ENCODE measurements around the gene NUDCD3.
A peak's percentile ranks its signal among the peaks of the same experiment; 100 is the strongest.

The NUDCD3 gene

DNA sequence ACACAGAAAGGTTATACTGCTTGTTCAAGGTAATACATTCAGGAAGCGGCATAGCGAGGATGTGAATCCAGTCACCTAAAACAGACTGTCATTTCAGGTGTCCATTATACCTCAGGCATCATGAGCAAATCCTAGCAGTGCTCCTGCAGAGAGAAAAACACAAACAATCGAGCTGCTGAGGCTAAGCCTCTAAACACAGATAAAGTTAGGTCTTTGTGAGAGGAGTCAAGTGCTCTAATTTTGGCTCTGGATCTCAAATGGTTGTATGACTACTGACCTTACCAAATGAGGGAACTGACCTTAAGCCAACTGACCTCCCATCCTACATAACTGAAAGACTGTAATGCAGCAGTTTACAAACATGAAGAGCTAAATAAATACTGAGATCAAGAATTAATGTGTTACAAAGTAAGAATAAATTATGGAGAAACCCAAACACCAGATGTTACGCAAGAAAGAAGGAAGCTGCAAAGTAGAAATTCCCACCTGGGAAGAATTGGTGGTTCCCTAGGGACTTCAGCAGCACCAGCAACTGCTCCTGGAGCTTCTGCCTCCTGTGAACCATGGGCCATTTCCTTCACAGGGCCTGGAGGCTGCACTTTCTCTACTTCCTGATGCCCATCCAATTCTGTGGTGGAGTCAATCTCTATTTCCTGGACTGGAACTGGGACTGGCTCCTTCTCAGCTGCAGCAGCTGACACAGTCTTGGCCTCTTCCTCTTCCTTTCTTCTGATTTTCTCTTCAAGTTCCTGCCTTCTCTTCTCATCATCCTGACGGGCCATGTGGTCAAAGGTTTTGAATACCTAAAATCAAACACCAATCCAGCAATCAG is 5.8 kb downstream of the NUDCD3 start:
- peaks cover 7 to 45% (median 37%) of the 10 kb centered on the region in 5 donors for H3K4me1 ChIP-seq (ENCODE audit: control insufficient read depth in 5 of 5, insufficient read depth in 5 of 5, low read length in 5 of 5)
- peaks cover 33 to 51% (median 46%) of the 10 kb centered on the region in 5 donors for H3K36me3 ChIP-seq (ENCODE audit: control insufficient read depth in 5 of 5, insufficient read depth in 5 of 5, low read length in 5 of 5)
- H3K9ac ChIP-seq (ENCODE audit: low read length in 5 of 5): peak overlapping the region in 1 of 5 donors; percentile 27
- peaks cover 0 to 4% (median 0%) of the 10 kb centered on the region in 5 donors for H3K9me3 ChIP-seq (ENCODE audit: control insufficient read depth in 5 of 5, low read length in 5 of 5)
- peak overlapping the region; percentile 32 for H3K27ac ChIP-seq (ENCODE audit: low read depth, low read length)
- H3K4me3 ChIP-seq (ENCODE audit: low read depth in 1 of 5, low read length in 5 of 5): no peak overlapping the region
- H3K27me3 ChIP-seq (ENCODE audit: control insufficient read depth in 5 of 5, insufficient read depth in 4 of 5, low read length in 5 of 5): no peaks in the 10 kb centered on the region

- Histone ChIP-seq H3K36me3 (ENCODE audit: control insufficient read depth in 5 of 5, insufficient read depth in 5 of 5, low read length in 5 of 5) (peaks cover 39 to 65% (median 61%) of the 10 kb centered on the region in 5 donors), H3K27ac (ENCODE audit: low read depth, low read length) (no peak overlapping the region), H3K9ac (ENCODE audit: low read length in 5 of 5) (no peak overlapping the region), H3K27me3 (ENCODE audit: control insufficient read depth in 5 of 5, insufficient read depth in 4 of 5, low read length in 5 of 5) (no peaks in the 10 kb centered on the region), H3K4me1 (ENCODE audit: control insufficient read depth in 5 of 5, insufficient read depth in 5 of 5, low read length in 5 of 5) (peaks cover 3 to 29% (median 23%) of the 10 kb centered on the region in 5 donors), H3K4me3 (ENCODE audit: low read depth in 1 of 5, low read length in 5 of 5) (no peak overlapping the region), H3K9me3 (ENCODE audit: control insufficient read depth in 5 of 5, low read length in 5 of 5) (peaks cover 0 to 4% (median 0%) of the 10 kb centered on the region in 5 donors)
These were observed 7.7 kb downstream of the NUDCD3 start for GRCh38 chr7:44482502-44483485.

GRCh38 chr7:44477938-44478337 is 12.5 kb downstream of the NUDCD3 start:
- peaks cover 25 to 62% (median 48%) of the 10 kb centered on the region in 5 donors for H3K36me3 ChIP-seq (ENCODE audit: control insufficient read depth in 5 of 5, insufficient read depth in 5 of 5, low read length in 5 of 5)
- no peak overlapping the region for H3K9ac ChIP-seq (ENCODE audit: low read length in 5 of 5)
- peaks cover 2 to 12% (median 9%) of the 10 kb centered on the region in 5 donors for H3K4me1 ChIP-seq (ENCODE audit: control insufficient read depth in 5 of 5, insufficient read depth in 5 of 5, low read length in 5 of 5)
- H3K27ac ChIP-seq (ENCODE audit: low read depth, low read length): no peak overlapping the region
- no peaks in the 10 kb centered on the region for H3K27me3 ChIP-seq (ENCODE audit: control insufficient read depth in 5 of 5, insufficient read depth in 4 of 5, low read length in 5 of 5)
- H3K9me3 ChIP-seq (ENCODE audit: control insufficient read depth in 5 of 5, low read length in 5 of 5): no peaks in the 10 kb centered on the region
- no peak overlapping the region for H3K4me3 ChIP-seq (ENCODE audit: low read depth in 1 of 5, low read length in 5 of 5)

GRCh38 chr7:44477063-44477830 is 13.2 kb downstream of the NUDCD3 start:
- H3K4me3 ChIP-seq (ENCODE audit: low read depth in 1 of 5, low read length in 5 of 5): no peak overlapping the region
- peaks cover 18 to 55% (median 41%) of the 10 kb centered on the region in 5 donors for H3K36me3 ChIP-seq (ENCODE audit: control insufficient read depth in 5 of 5, insufficient read depth in 5 of 5, low read length in 5 of 5)
- no peak overlapping the region for H3K9ac ChIP-seq (ENCODE audit: low read length in 5 of 5)
- H3K27ac ChIP-seq (ENCODE audit: low read depth, low read length): no peak overlapping the region
- H3K9me3 ChIP-seq (ENCODE audit: control insufficient read depth in 5 of 5, low read length in 5 of 5): no peaks in the 10 kb centered on the region
- peaks cover 2 to 17% (median 16%) of the 10 kb centered on the region in 5 donors for H3K4me1 ChIP-seq (ENCODE audit: control insufficient read depth in 5 of 5, insufficient read depth in 5 of 5, low read length in 5 of 5)
- H3K27me3 ChIP-seq (ENCODE audit: control insufficient read depth in 5 of 5, insufficient read depth in 4 of 5, low read length in 5 of 5): no peaks in the 10 kb centered on the region

DNA sequence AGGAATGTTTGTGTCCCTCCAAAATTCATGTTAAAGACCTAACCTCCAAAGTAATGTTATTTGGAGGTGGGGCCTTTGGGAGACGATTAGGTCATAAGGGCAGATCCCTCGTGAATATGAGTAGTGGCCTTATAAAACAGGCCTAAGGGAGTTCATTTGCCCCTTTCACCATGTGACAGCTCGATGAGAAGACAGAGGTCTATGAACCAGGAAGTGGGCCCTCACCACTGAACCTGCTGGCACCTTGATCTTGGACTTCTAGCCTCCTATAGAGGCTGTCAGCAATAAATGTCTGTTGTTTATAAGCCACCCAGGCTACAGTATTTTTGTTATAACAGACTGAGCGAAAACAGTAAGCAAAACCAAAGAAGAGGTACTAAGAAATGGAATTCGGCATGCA is 14.1 kb downstream of the NUDCD3 start:
- Histone ChIP-seq H3K4me1 (ENCODE audit: control insufficient read depth in 5 of 5, insufficient read depth in 5 of 5, low read length in 5 of 5) (peaks cover 2 to 17% (median 17%) of the 10 kb centered on the region in 5 donors), H3K4me3 (ENCODE audit: low read depth in 1 of 5, low read length in 5 of 5) (no peak overlapping the region), H3K36me3 (ENCODE audit: control insufficient read depth in 5 of 5, insufficient read depth in 5 of 5, low read length in 5 of 5) (peaks cover 13 to 52% (median 39%) of the 10 kb centered on the region in 5 donors), H3K27ac (ENCODE audit: low read depth, low read length) (no peak overlapping the region), H3K27me3 (ENCODE audit: control insufficient read depth in 5 of 5, insufficient read depth in 4 of 5, low read length in 5 of 5) (no peaks in the 10 kb centered on the region), H3K9ac (ENCODE audit: low read length in 5 of 5) (no peak overlapping the region), H3K9me3 (ENCODE audit: control insufficient read depth in 5 of 5, low read length in 5 of 5) (no peaks in the 10 kb centered on the region)

GRCh38 chr7:44473295-44473694 is 17.2 kb downstream of the NUDCD3 start:
- H3K27ac ChIP-seq (ENCODE audit: low read depth, low read length): no peak overlapping the region
- H3K9ac ChIP-seq (ENCODE audit: low read length in 5 of 5): peak overlapping the region in 2 of 5 donors; percentile 43 to 46
- no peaks in the 10 kb centered on the region for H3K27me3 ChIP-seq (ENCODE audit: control insufficient read depth in 5 of 5, insufficient read depth in 4 of 5, low read length in 5 of 5)
- H3K9me3 ChIP-seq (ENCODE audit: control insufficient read depth in 5 of 5, low read length in 5 of 5): no peaks in the 10 kb centered on the region
- peaks cover 4 to 34% (median 31%) of the 10 kb centered on the region in 5 donors for H3K36me3 ChIP-seq (ENCODE audit: control insufficient read depth in 5 of 5, insufficient read depth in 5 of 5, low read length in 5 of 5)
- no peak overlapping the region for H3K4me3 ChIP-seq (ENCODE audit: low read depth in 1 of 5, low read length in 5 of 5)
- H3K4me1 ChIP-seq (ENCODE audit: control insufficient read depth in 5 of 5, insufficient read depth in 5 of 5, low read length in 5 of 5): peaks cover 2 to 23% (median 17%) of the 10 kb centered on the region in 5 donors

GRCh38 chr7:44472843-44473242 is 17.6 kb downstream of the NUDCD3 start:
- H3K27ac ChIP-seq (ENCODE audit: low read depth, low read length): no peak overlapping the region
- H3K4me3 ChIP-seq (ENCODE audit: low read depth in 1 of 5, low read length in 5 of 5): no peak overlapping the region
- H3K36me3 ChIP-seq (ENCODE audit: control insufficient read depth in 5 of 5, insufficient read depth in 5 of 5, low read length in 5 of 5): peaks cover 4 to 38% (median 27%) of the 10 kb centered on the region in 5 donors
- no peaks in the 10 kb centered on the region for H3K27me3 ChIP-seq (ENCODE audit: control insufficient read depth in 5 of 5, insufficient read depth in 4 of 5, low read length in 5 of 5)
- H3K4me1 ChIP-seq (ENCODE audit: control insufficient read depth in 5 of 5, insufficient read depth in 5 of 5, low read length in 5 of 5): peaks cover 2 to 23% (median 17%) of the 10 kb centered on the region in 5 donors
- H3K9me3 ChIP-seq (ENCODE audit: control insufficient read depth in 5 of 5, low read length in 5 of 5): no peaks in the 10 kb centered on the region
- H3K9ac ChIP-seq (ENCODE audit: low read length in 5 of 5): peak overlapping the region in 3 of 5 donors; percentile 29 to 46 (median 43)

- H3K9ac ChIP-seq (ENCODE audit: low read length in 5 of 5): no peak overlapping the region
- H3K27ac ChIP-seq (ENCODE audit: low read depth, low read length): no peak overlapping the region
- no peaks in the 10 kb centered on the region for H3K27me3 ChIP-seq (ENCODE audit: control insufficient read depth in 5 of 5, insufficient read depth in 4 of 5, low read length in 5 of 5)
- peaks cover 2 to 23% (median 15%) of the 10 kb centered on the region in 5 donors for H3K4me1 ChIP-seq (ENCODE audit: control insufficient read depth in 5 of 5, insufficient read depth in 5 of 5, low read length in 5 of 5)
- H3K9me3 ChIP-seq (ENCODE audit: control insufficient read depth in 5 of 5, low read length in 5 of 5): no peaks in the 10 kb centered on the region
- no peak overlapping the region for H3K4me3 ChIP-seq (ENCODE audit: low read depth in 1 of 5, low read length in 5 of 5)
- H3K36me3 ChIP-seq (ENCODE audit: control insufficient read depth in 5 of 5, insufficient read depth in 5 of 5, low read length in 5 of 5): peaks cover 4 to 43% (median 32%) of the 10 kb centered on the region in 5 donors
These were observed 18.6 kb downstream of the NUDCD3 start for GRCh38 chr7:44471850-44472249.

DNA sequence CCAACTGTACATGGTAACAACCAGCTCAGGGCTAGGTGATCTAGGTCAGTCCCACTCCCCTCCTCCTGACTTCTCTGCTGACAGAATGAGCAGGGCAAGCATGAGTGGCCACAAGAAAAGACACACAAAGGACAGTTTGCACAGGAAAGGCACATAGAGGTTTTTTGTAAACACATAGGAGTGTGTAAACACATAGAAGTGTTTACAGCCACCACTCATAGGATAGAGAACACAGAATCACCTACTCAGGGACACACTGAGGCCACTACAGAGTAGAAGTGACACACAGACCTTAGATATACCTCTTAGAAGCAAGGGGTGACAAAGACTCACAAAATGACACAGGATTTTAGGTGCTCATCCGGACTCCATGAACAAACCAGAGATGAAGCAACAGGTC is 19.0 kb downstream of the NUDCD3 start:
- H3K27ac ChIP-seq (ENCODE audit: low read depth, low read length): no peak overlapping the region
- H3K4me3 ChIP-seq (ENCODE audit: low read depth in 1 of 5, low read length in 5 of 5): no peak overlapping the region
- H3K9me3 ChIP-seq (ENCODE audit: control insufficient read depth in 5 of 5, low read length in 5 of 5): no peaks in the 10 kb centered on the region
- peaks cover 2 to 26% (median 19%) of the 10 kb centered on the region in 5 donors for H3K4me1 ChIP-seq (ENCODE audit: control insufficient read depth in 5 of 5, insufficient read depth in 5 of 5, low read length in 5 of 5)
- H3K27me3 ChIP-seq (ENCODE audit: control insufficient read depth in 5 of 5, insufficient read depth in 4 of 5, low read length in 5 of 5): no peaks in the 10 kb centered on the region
- H3K9ac ChIP-seq (ENCODE audit: low read length in 5 of 5): no peak overlapping the region
- peaks cover 4 to 43% (median 33%) of the 10 kb centered on the region in 5 donors for H3K36me3 ChIP-seq (ENCODE audit: control insufficient read depth in 5 of 5, insufficient read depth in 5 of 5, low read length in 5 of 5)

Measured in subcutaneous abdominal adipose tissue (tissue), 5 donors.